Measurements from ENCODE around the gene MMP21.

The MMP21 gene

GRCh38 chr10:125721035-125721434 is 54.6 kb downstream of the MMP21 start:
- H3K79me2 ChIP-seq (ENCODE audit: insufficient read depth, low read length), result peaks cover 35% of the 10 kb centered on the region
- no peaks in the 10 kb centered on the region for H4K20me1 ChIP-seq (ENCODE audit: insufficient read depth, low read length)
- H3K4me2 ChIP-seq (ENCODE audit: insufficient read depth, low read length), result peak overlapping the region; percentile 73
- no peak for TF ChIP-seq EZH2 (IDR thresholded peaks at IDR 0.05; ENCODE audit: borderline replicate concordance, low read depth, low read length, severe bottlenecking)
- no peak for TF ChIP-seq CTCF (IDR thresholded peaks at IDR 0.05; ENCODE audit: borderline replicate concordance, extremely low read depth, low read length, poor library complexity, severe bottlenecking)
- H3K4me1 ChIP-seq (ENCODE audit: insufficient read depth, low read length), result peaks cover 37% of the 10 kb centered on the region
- H3K36me3 ChIP-seq (ENCODE audit: insufficient read depth, low read length), result peaks cover 51% of the 10 kb centered on the region
- H3K4me3 ChIP-seq (ENCODE audit: low read depth in 1 of 2, low read length in 2 of 2), result peak overlapping the region; percentile 14 to 65; a peak in 2 of 4 replicates
- DNase-seq (no peak), ATAC-seq (ENCODE audit: insufficient read depth, low read depth) (no peak)
- peak overlapping the region; percentile 89 for H3K9ac ChIP-seq (ENCODE audit: low read depth, low read length)
- no peak overlapping the region for H2AFZ ChIP-seq (ENCODE audit: low read depth, low read length)
- H3K27me3 ChIP-seq (ENCODE audit: insufficient read depth, low read length, poor library complexity), result no peaks in the 10 kb centered on the region
- no peak overlapping the region for H3K27ac ChIP-seq (ENCODE audit: low read length)
- H3K9me3 ChIP-seq (ENCODE audit: insufficient read depth, low read length, severe bottlenecking), result no peaks in the 10 kb centered on the region

- peaks cover 35% of the 10 kb centered on the region for H3K79me2 ChIP-seq (ENCODE audit: insufficient read depth, low read length)
Measured at GRCh38 chr10:125720002-125720382, 55.6 kb downstream of the MMP21 start.

GRCh38 chr10:125719173-125720001 is 56.2 kb downstream of the MMP21 start, which contains the start of gene EDRF1:
Gene EDRF1 (plus strand): TSS chr10:125719709. CDS start chr10:125719808, 99 bp downstream.
- H3K4me2 ChIP-seq (ENCODE audit: insufficient read depth, low read length), result peak within 1 kb of the TSS; percentile 73
- H2AFZ ChIP-seq (ENCODE audit: low read depth, low read length), result peak within 1 kb of the TSS; percentile 76
- ATAC-seq (ENCODE audit: insufficient read depth, low read depth) (peak; percentile 93), DNase-seq (peak; percentile 99)
- peak within 1 kb of the TSS; percentile 85 for H3K27ac ChIP-seq (ENCODE audit: low read length)
- H3K9ac ChIP-seq (ENCODE audit: low read depth, low read length), result peak within 1 kb of the TSS; percentile 89
- H4K20me1 ChIP-seq (ENCODE audit: insufficient read depth, low read length), result no peaks in the 10 kb centered on the region
- no peak for TF ChIP-seq EZH2 (IDR thresholded peaks at IDR 0.05; ENCODE audit: borderline replicate concordance, low read depth, low read length, severe bottlenecking)
- no peak for TF ChIP-seq CTCF (IDR thresholded peaks at IDR 0.05; ENCODE audit: borderline replicate concordance, extremely low read depth, low read length, poor library complexity, severe bottlenecking)
- peaks cover 37% of the 10 kb centered on the region for H3K4me1 ChIP-seq (ENCODE audit: insufficient read depth, low read length)
- H3K79me2 ChIP-seq (ENCODE audit: insufficient read depth, low read length), result peaks cover 35% of the 10 kb centered on the region
- H3K9me3 ChIP-seq (ENCODE audit: insufficient read depth, low read length, severe bottlenecking), result no peaks in the 10 kb centered on the region
- peaks cover 35% of the 10 kb centered on the region for H3K36me3 ChIP-seq (ENCODE audit: insufficient read depth, low read length)
- peak within 1 kb of the TSS; percentile 65 to 70 for H3K4me3 ChIP-seq (ENCODE audit: low read depth in 1 of 2, low read length in 2 of 2)
- no peaks in the 10 kb centered on the region for H3K27me3 ChIP-seq (ENCODE audit: insufficient read depth, low read length, poor library complexity)

More at GRCh38 chr10:125720002-125720382, 55.6 kb downstream of the MMP21 start:
- H3K27ac ChIP-seq (ENCODE audit: low read length), result peak overlapping the region; percentile 81
- peak overlapping the region; percentile 89 for H3K9ac ChIP-seq (ENCODE audit: low read depth, low read length)
- peak overlapping the region; percentile 73 for H3K4me2 ChIP-seq (ENCODE audit: insufficient read depth, low read length)
- no peaks in the 10 kb centered on the region for H3K9me3 ChIP-seq (ENCODE audit: insufficient read depth, low read length, severe bottlenecking)
- peaks cover 37% of the 10 kb centered on the region for H3K4me1 ChIP-seq (ENCODE audit: insufficient read depth, low read length)
- no peaks in the 10 kb centered on the region for H4K20me1 ChIP-seq (ENCODE audit: insufficient read depth, low read length)
- H3K36me3 ChIP-seq (ENCODE audit: insufficient read depth, low read length), result peaks cover 41% of the 10 kb centered on the region
- H3K27me3 ChIP-seq (ENCODE audit: insufficient read depth, low read length, poor library complexity), result no peaks in the 10 kb centered on the region
- TF ChIP-seq CTCF (IDR thresholded peaks at IDR 0.05; ENCODE audit: borderline replicate concordance, extremely low read depth, low read length, poor library complexity, severe bottlenecking), result no peak
- no peak for TF ChIP-seq EZH2 (IDR thresholded peaks at IDR 0.05; ENCODE audit: borderline replicate concordance, low read depth, low read length, severe bottlenecking)
- H3K4me3 ChIP-seq (ENCODE audit: low read depth in 1 of 2, low read length in 2 of 2), result peak overlapping the region; percentile 65 to 70
- ATAC-seq (ENCODE audit: insufficient read depth, low read depth), result no peak
- DNase-seq, result no peak
- H2AFZ ChIP-seq (ENCODE audit: low read depth, low read length), result peak overlapping the region; percentile 74

Measured in DND-41 (cell line).